Stimulated activated CD4-positive, alpha-beta T cell treated with anti-CD3 and anti-CD28 coated beads, Interleukin-2, amount 100 ng/mL, for 24 hours (primary cell): Measurements from ENCODE around the gene RHBG.

Experiments
- DNase-seq, 2 donors: peaks; one replicate each; pipeline ENCODE4 v3.0.0-alpha.2; 2020

Gene RHBG

GRCh38 chr1:156409439-156409838, 40.4 kb downstream of the RHBG start:
- no peak for DNase-seq

- DNase-seq: no peak
Measured at GRCh38 chr1:156410238-156410637, 41.2 kb downstream of the RHBG start.

GRCh38 chr1:156410740-156411139, 41.7 kb downstream of the RHBG start:
- DNase-seq: no peak

GRCh38 chr1:156412653-156413321, 43.8 kb downstream of the RHBG start:
- DNase-seq: no peak

- no peak for DNase-seq
Measured at GRCh38 chr1:156413391-156414246, 44.6 kb downstream of the RHBG start.

GRCh38 chr1:156414461-156415064, 45.6 kb downstream of the RHBG start:
- DNase-seq: no peak

GRCh38 chr1:156416993-156417392, 48.0 kb downstream of the RHBG start:
- DNase-seq: no peak

- DNase-seq: no peak
Measured at GRCh38 chr1:156417401-156418020, 48.5 kb downstream of the RHBG start.

GRCh38 chr1:156418416-156419070, 49.5 kb downstream of the RHBG start:
- DNase-seq: no peak

- peak in 1 of 2 donors; percentile 38 for DNase-seq
Measured at GRCh38 chr1:156419854-156420204, 50.8 kb downstream of the RHBG start.

GRCh38 chr1:156420205-156421061, 51.4 kb downstream of the RHBG start:
- DNase-seq: peak; percentile 44 to 46

- DNase-seq: peak; percentile 69 to 76
Measured at GRCh38 chr1:156421062-156421938, 52.3 kb downstream of the RHBG start.

GRCh38 chr1:156421939-156422601, 53.1 kb downstream of the RHBG start:
- DNase-seq: no peak

- DNase-seq: no peak
Measured at GRCh38 chr1:156422602-156423091, 53.6 kb downstream of the RHBG start.

- DNase-seq: no peak
Measured at GRCh38 chr1:156423422-156424352, 54.7 kb downstream of the RHBG start.

GRCh38 chr1:156424806-156425432, 55.9 kb downstream of the RHBG start:
- DNase-seq: no peak

GRCh38 chr1:156425943-156426342, 56.9 kb downstream of the RHBG start:
- DNase-seq: no peak

GRCh38 chr1:156427957-156428356, 58.9 kb downstream of the RHBG start:
- DNase-seq: no peak
